ENCODE results near the gene ABCD4.
"Not testable (repeated sequence)": the region's sequence is repeated elsewhere in the genome, so short reads cannot be mapped to it uniquely, and the experiment has no call there.

DNA sequence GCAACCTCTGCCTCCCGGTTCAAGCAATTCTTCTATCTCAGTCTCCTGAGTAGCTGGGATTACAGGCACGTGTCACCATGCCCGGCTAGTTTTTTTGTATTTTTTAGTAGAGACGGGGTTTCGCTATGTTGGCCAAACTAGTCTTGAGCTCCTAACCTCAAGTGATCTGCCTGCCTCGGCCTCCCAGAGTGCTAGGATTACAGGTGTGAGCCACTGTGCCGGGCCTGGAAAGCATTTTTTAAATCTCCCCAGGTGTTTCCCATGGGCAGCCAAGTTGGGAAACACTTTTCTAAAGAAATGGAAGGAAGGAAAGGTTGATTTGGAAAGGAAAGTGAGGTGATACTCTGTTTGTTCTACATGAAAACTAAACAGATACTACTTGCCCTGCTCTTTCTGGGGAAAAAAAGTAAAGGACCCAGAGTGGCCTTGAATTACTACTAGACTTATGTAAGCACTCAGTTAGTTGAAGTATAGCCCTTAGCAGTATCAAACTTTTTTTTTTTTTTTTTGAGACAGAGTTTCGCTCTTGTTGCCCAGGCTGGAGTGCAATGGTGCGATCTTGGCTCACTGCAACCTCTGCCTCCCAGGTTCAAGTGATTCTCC, 27.3 kb upstream of the ABCD4 start:
- not testable (repeated sequence) for TF ChIP-seq ZNF274 (IDR thresholded peaks at IDR 0.05; ENCODE audit: low read depth, low read length); SUZ12 (IDR thresholded peaks at IDR 0.05; ENCODE audit: extremely low read depth, insufficient read depth, insufficient read length); YY1 (IDR thresholded peaks at IDR 0.05; ENCODE audit: insufficient read depth, insufficient read length)

Data from NT2/D1 (cell line).